Endodermal cell (in vitro differentiated cells): ENCODE measurements around the gene LMOD2. TPM values are rescaled to one million over a fixed set of nuclear protein-coding genes. Genes with fewer than 3 reads are reported as not detected.
A peak's percentile ranks its signal among the peaks of the same experiment; 100 is the strongest.

ENCODE experiments used
- DNase-seq: peaks from one replicate; pipeline ENCODE4 v3.0.0-alpha.2; 2017
- H3K27ac ChIP-seq: 2 replicates; pipeline ENCODE4 v1.5.1; 2013; ENCODE audit warnings: mild to moderate bottlenecking, low read depth, low read length, moderate library complexity
- H3K27me3 ChIP-seq: 2 replicates; pipeline ENCODE4 v1.6.1; 2013; ENCODE audit warnings: mild to moderate bottlenecking, low read length, moderate library complexity; ENCODE audit not compliant: insufficient read depth, control insufficient read depth, poor library complexity, severe bottlenecking
- H3K36me3 ChIP-seq: 2 replicates; pipeline ENCODE4 v1.7.0; 2013; ENCODE audit warnings: mild to moderate bottlenecking, low read length, moderate library complexity; ENCODE audit not compliant: control insufficient read depth, insufficient read depth
- H3K4me1 ChIP-seq: one replicate; pipeline ENCODE4 v1.7.0; 2013; ENCODE audit warnings: low read length; ENCODE audit not compliant: control insufficient read depth, insufficient read depth
- H3K4me3 ChIP-seq: 2 replicates; pipeline ENCODE4 v1.5.1; 2013; ENCODE audit warnings: mild to moderate bottlenecking, low read length, moderate library complexity
- H3K9ac ChIP-seq: 2 replicates; pipeline ENCODE4 v1.6.1; 2013; ENCODE audit warnings: mild to moderate bottlenecking, low read length, moderate library complexity; ENCODE audit not compliant: poor library complexity, severe bottlenecking; ENCODE audit errors: extremely low read depth
- H3K9me3 ChIP-seq: 2 replicates; pipeline ENCODE4 v1.6.1; 2013; ENCODE audit warnings: mild to moderate bottlenecking, low read length, moderate library complexity; ENCODE audit not compliant: control insufficient read depth
- H3K27ac Mint-ChIP-seq: 2 replicates; pipeline ENCODE4 v1.8.0; 2020; ENCODE audit warnings: mixed read lengths
- H3K27me3 Mint-ChIP-seq: 2 replicates; pipeline ENCODE4 v1.8.0; 2021; ENCODE audit warnings: mild to moderate bottlenecking, mixed read lengths; ENCODE audit not compliant: insufficient read depth
- H3K36me3 Mint-ChIP-seq: 2 replicates; pipeline ENCODE4 v1.8.0; 2020; ENCODE audit warnings: low read depth, mixed read lengths
- H3K4me1 Mint-ChIP-seq: 2 replicates; pipeline ENCODE4 v1.8.0; 2020; ENCODE audit warnings: mixed read lengths
- H3K4me3 Mint-ChIP-seq: 2 replicates; pipeline ENCODE4 v1.8.0; 2020; ENCODE audit warnings: mild to moderate bottlenecking, moderate library complexity, mixed read lengths
- H3K9me3 Mint-ChIP-seq: 2 replicates; pipeline ENCODE4 v1.8.0; 2020; ENCODE audit warnings: mild to moderate bottlenecking, mixed read lengths
- WGBS, 2 experiments: methylation state at CpG; one replicate each; pipeline versions ENCODE4 v1.1.5 to v1.1.7; 2013; ENCODE audit warnings: missing lambda C conversion rate in 2 of 2, mixed read lengths in 1 of 2; ENCODE audit not compliant: insufficient coverage in 1 of 2, insufficient read length in 1 of 2; 5-methylcytosine and 5-hydroxymethylcytosine counted together
- total RNA-seq, 2 donors: library from RNA; stranded (reverse); fragmentation: NEBNext Ultra II Directional in 1 of 2; extraction: Animal tissue kit (Norgen Biotek cat#: 25700) in 1 of 2; gene quantifications; 2 replicates in 1 of 2; 3 replicates in 1 of 2; pipeline ENCODE4 v1.2.1, GENCODE V29; 2021
- TF ChIP-seq, protein P1 (sequence below): fragments of 200-600 bp; sonication (generic); conservative IDR thresholded peaks from 2 replicates; pipeline ENCODE4 v1.5.0; 2021; ENCODE audit warnings: antibody characterized with exemption, mild to moderate bottlenecking

The LMOD2 gene
- total RNA-seq, 2 donors from 2014 or later = not detected

DNA sequence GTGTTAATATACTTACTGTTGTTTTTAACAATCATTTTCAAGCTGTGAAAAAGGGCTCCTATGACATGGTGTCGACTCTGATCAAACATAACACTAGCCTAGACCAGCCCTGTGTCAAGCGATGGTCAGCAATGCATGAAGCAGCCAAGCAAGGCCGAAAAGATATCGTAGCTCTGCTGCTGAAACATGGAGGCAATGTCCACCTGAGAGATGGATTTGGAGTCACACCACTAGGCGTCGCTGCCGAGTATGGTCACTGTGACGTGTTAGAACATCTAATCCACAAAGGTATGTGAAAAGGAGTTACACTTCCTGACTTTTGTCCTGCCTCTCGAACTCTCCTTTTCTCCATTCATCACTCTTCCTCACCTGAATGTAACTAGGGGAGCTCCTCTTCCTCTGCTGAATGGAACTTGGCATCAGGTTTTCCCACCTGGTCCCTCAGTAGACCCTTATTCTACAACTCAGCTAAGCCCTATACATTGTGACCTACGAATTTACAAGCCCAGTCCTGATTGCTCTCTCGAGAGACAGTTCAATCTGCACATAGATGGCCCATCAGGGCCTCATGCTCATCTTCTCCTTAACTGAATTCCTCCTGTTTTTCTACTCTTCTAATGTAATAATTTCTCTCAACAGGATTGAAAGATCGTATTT lies 31.0 kb upstream of the LMOD2 start:
- Histone ChIP-seq H3K27me3 (no peaks in the 10 kb centered on the region), H3K9ac (no peak overlapping the region), H3K36me3 (no peaks in the 10 kb centered on the region), H3K9me3 (no peaks in the 10 kb centered on the region), H3K4me1 (peaks cover 13% of the 10 kb centered on the region), H3K27ac (no peak overlapping the region), H3K4me3 (no peak overlapping the region)
- TF ChIP-seq, protein P1, sequence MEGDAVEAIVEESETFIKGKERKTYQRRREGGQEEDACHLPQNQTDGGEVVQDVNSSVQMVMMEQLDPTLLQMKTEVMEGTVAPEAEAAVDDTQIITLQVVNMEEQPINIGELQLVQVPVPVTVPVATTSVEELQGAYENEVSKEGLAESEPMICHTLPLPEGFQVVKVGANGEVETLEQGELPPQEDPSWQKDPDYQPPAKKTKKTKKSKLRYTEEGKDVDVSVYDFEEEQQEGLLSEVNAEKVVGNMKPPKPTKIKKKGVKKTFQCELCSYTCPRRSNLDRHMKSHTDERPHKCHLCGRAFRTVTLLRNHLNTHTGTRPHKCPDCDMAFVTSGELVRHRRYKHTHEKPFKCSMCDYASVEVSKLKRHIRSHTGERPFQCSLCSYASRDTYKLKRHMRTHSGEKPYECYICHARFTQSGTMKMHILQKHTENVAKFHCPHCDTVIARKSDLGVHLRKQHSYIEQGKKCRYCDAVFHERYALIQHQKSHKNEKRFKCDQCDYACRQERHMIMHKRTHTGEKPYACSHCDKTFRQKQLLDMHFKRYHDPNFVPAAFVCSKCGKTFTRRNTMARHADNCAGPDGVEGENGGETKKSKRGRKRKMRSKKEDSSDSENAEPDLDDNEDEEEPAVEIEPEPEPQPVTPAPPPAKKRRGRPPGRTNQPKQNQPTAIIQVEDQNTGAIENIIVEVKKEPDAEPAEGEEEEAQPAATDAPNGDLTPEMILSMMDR = peak; percentile 89
- Mint-ChIP-seq H3K36me3 (no peaks in the 10 kb centered on the region), H3K27ac (peak overlapping the region; percentile 62), H3K4me1 (peaks cover 19% of the 10 kb centered on the region), H3K4me3 (no peak overlapping the region), H3K9me3 (no peaks in the 10 kb centered on the region), H3K27me3 (peaks cover 19% of the 10 kb centered on the region)
- peak; percentile 94 for DNase-seq
- 72 to 73% methylated on average over 12 of the region's 12 CpGs for WGBS, 2 experiments

DNA sequence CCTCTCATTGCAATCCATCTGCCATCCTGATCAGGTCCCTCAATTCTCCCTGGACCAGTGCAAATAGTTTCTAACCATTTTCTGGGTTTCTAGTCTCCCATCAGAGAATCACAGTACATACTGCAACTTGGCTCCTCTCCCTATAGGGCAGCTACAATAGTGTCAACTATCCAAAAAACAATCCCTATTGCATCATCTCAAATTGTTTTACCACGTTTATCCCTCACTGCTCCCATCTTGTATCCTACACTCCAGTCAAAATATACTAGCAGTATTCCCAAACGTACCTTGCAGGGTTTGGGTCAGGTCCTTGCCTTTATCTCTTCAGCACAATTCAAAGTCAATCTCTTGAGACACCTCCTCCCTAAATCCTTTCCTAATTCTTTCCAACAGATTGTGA lies 30.4 kb upstream of the LMOD2 start:
- WGBS, 2 experiments = 73 to 89% methylated on average over 2 of the region's 2 CpGs
- no peak overlapping the region for H3K4me3 ChIP-seq
- H3K36me3 ChIP-seq = no peaks in the 10 kb centered on the region
- TF ChIP-seq, protein P1 = no peak
- peaks cover 13% of the 10 kb centered on the region for H3K4me1 ChIP-seq
- peak overlapping the region; percentile 3 for H3K27ac Mint-ChIP-seq
- DNase-seq = no peak
- H3K9me3 Mint-ChIP-seq = no peaks in the 10 kb centered on the region
- H3K36me3 Mint-ChIP-seq = no peaks in the 10 kb centered on the region
- no peaks in the 10 kb centered on the region for H3K9me3 ChIP-seq
- peaks cover 13% of the 10 kb centered on the region for H3K27me3 Mint-ChIP-seq
- no peak overlapping the region for H3K9ac ChIP-seq
- no peak overlapping the region for H3K27ac ChIP-seq
- no peak overlapping the region for H3K4me3 Mint-ChIP-seq
- H3K4me1 Mint-ChIP-seq = peaks cover 19% of the 10 kb centered on the region
- H3K27me3 ChIP-seq = no peaks in the 10 kb centered on the region

DNA sequence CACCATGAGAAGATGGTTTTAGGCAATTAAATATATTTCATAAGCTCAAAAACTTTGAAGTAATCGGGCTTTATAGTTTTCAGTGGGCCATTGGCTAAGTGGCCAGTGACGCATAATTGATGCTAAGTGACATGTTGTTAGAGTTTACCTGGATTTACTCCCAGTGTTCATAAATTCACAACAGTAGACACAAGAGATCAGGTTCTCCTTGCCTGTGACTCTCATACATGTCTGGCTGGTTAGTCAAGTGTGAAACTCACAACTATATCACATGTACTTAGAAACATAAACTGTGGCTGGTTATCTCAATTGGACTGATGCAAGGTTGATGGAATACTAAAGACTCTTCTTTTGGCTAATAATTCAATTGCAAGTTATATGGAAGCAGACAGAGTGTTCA lies 27.8 kb upstream of the LMOD2 start:
- no peaks in the 10 kb centered on the region for H3K36me3 Mint-ChIP-seq
- peaks cover 8% of the 10 kb centered on the region for H3K4me1 ChIP-seq
- H3K27me3 ChIP-seq = no peaks in the 10 kb centered on the region
- no peak overlapping the region for H3K4me3 ChIP-seq
- 100% methylated on average over 2 of the region's 2 CpGs; no CpG with 5 or more reads in 1 of the 2 experiments for WGBS, 2 experiments
- H3K9me3 Mint-ChIP-seq = no peaks in the 10 kb centered on the region
- no peak overlapping the region for H3K27ac Mint-ChIP-seq
- H3K27me3 Mint-ChIP-seq = peaks cover 7% of the 10 kb centered on the region
- no peak overlapping the region for H3K9ac ChIP-seq
- no peak for DNase-seq
- no peak overlapping the region for H3K27ac ChIP-seq
- TF ChIP-seq, protein P1 = no peak
- no peak overlapping the region for H3K4me3 Mint-ChIP-seq
- H3K9me3 ChIP-seq = no peaks in the 10 kb centered on the region
- H3K36me3 ChIP-seq = no peaks in the 10 kb centered on the region
- peaks cover 13% of the 10 kb centered on the region for H3K4me1 Mint-ChIP-seq
